ENCODE measurements around the gene PKIG.

The PKIG gene

GRCh38 chr20:44609006-44609515 is 26.7 kb downstream of the PKIG start:
- Histone ChIP-seq H3K4me1 (ENCODE audit: insufficient read depth, low read length) (peaks cover 5% of the 10 kb centered on the region), H3K27me3 (ENCODE audit: insufficient read depth, low read length) (no peaks in the 10 kb centered on the region), H3K9ac (ENCODE audit: low read depth, low read length) (no peak overlapping the region), H3K27ac (ENCODE audit: low read depth, low read length) (no peak overlapping the region), H3K4me3 (ENCODE audit: low read length) (no peak overlapping the region), H3K36me3 (ENCODE audit: insufficient read depth, low read length) (peaks cover 4% of the 10 kb centered on the region; the same call in 1 of the 2 replicates), H3K9me3 (ENCODE audit: insufficient read depth, low read depth, low read length) (0 out of 2 replicates have a peak, but pooled peaks cover 3% of the 10 kb centered on the region)
- 87% methylated on average over 9 of the region's 9 CpGs for WGBS

- WGBS: 42% methylated on average over 25 of the region's 25 CpGs
- no peak overlapping the region for H3K4me3 ChIP-seq (ENCODE audit: low read length)
These were observed 27.3 kb downstream of the PKIG start for GRCh38 chr20:44609516-44610312.

GRCh38 chr20:44610313-44610962 is 28.1 kb downstream of the PKIG start:
- H3K4me3 ChIP-seq (ENCODE audit: low read length): no peak overlapping the region
- no CpG with 5 or more reads among the region's 1 CpG for WGBS

More at GRCh38 chr20:44609516-44610312, 27.3 kb downstream of the PKIG start:
- Histone ChIP-seq H3K9me3 (ENCODE audit: insufficient read depth, low read depth, low read length) (0 out of 2 replicates have a peak, but pooled peaks cover 3% of the 10 kb centered on the region), H3K27ac (ENCODE audit: low read depth, low read length) (peak overlapping the region; percentile 34; the same call in 1 of the 2 replicates), H3K27me3 (ENCODE audit: insufficient read depth, low read length) (no peaks in the 10 kb centered on the region), H3K36me3 (ENCODE audit: insufficient read depth, low read length) (peaks cover 4% of the 10 kb centered on the region; the same call in 1 of the 2 replicates), H3K4me1 (ENCODE audit: insufficient read depth, low read length) (peaks cover 5% of the 10 kb centered on the region), H3K9ac (ENCODE audit: low read depth, low read length) (no peak overlapping the region)

GRCh38 chr20:44613575-44613974 is 31.2 kb downstream of the PKIG start:
- 95% methylated on average over 5 of the region's 5 CpGs for WGBS
- H3K36me3 ChIP-seq (ENCODE audit: insufficient read depth, low read length): peaks cover 4% of the 10 kb centered on the region; the same call in 1 of the 2 replicates
- H3K27me3 ChIP-seq (ENCODE audit: insufficient read depth, low read length): peaks cover 14% of the 10 kb centered on the region; the same call in 1 of the 2 replicates
- no peak overlapping the region for H3K4me3 ChIP-seq (ENCODE audit: low read length)
- no peak overlapping the region for H3K9ac ChIP-seq (ENCODE audit: low read depth, low read length)
- H3K27ac ChIP-seq (ENCODE audit: low read depth, low read length): no peak overlapping the region
- peaks cover 22% of the 10 kb centered on the region for H3K4me1 ChIP-seq (ENCODE audit: insufficient read depth, low read length)
- no peaks in the 10 kb centered on the region for H3K9me3 ChIP-seq (ENCODE audit: insufficient read depth, low read depth, low read length)

More at GRCh38 chr20:44610313-44610962, 28.1 kb downstream of the PKIG start:
- 0 out of 2 replicates have a peak, but pooled peaks cover 3% of the 10 kb centered on the region for H3K9me3 ChIP-seq (ENCODE audit: insufficient read depth, low read depth, low read length)
- H3K36me3 ChIP-seq (ENCODE audit: insufficient read depth, low read length): peaks cover 4% of the 10 kb centered on the region; the same call in 1 of the 2 replicates
- H3K27me3 ChIP-seq (ENCODE audit: insufficient read depth, low read length): no peaks in the 10 kb centered on the region
- H3K27ac ChIP-seq (ENCODE audit: low read depth, low read length): no peak overlapping the region
- peaks cover 9% of the 10 kb centered on the region for H3K4me1 ChIP-seq (ENCODE audit: insufficient read depth, low read length)
- H3K9ac ChIP-seq (ENCODE audit: low read depth, low read length): no peak overlapping the region

GRCh38 chr20:44614525-44614924 is 32.1 kb downstream of the PKIG start:
- Histone ChIP-seq H3K27me3 (ENCODE audit: insufficient read depth, low read length) (peaks cover 23% of the 10 kb centered on the region), H3K4me1 (ENCODE audit: insufficient read depth, low read length) (peaks cover 20% of the 10 kb centered on the region), H3K27ac (ENCODE audit: low read depth, low read length) (no peak overlapping the region), H3K36me3 (ENCODE audit: insufficient read depth, low read length) (peaks cover 12% of the 10 kb centered on the region), H3K9ac (ENCODE audit: low read depth, low read length) (no peak overlapping the region), H3K9me3 (ENCODE audit: insufficient read depth, low read depth, low read length) (no peaks in the 10 kb centered on the region), H3K4me3 (ENCODE audit: low read length) (no peak overlapping the region)
- WGBS: 93% methylated on average over 14 of the region's 14 CpGs

GRCh38 chr20:44615169-44615791 is 32.9 kb downstream of the PKIG start:
- H3K36me3 ChIP-seq (ENCODE audit: insufficient read depth, low read length): peaks cover 19% of the 10 kb centered on the region
- WGBS: 55% methylated on average over 10 of the region's 10 CpGs

GRCh38 chr20:44615876-44616603 is 33.7 kb downstream of the PKIG start:
- H3K27ac ChIP-seq (ENCODE audit: low read depth, low read length): no peak overlapping the region
- H3K36me3 ChIP-seq (ENCODE audit: insufficient read depth, low read length): peaks cover 27% of the 10 kb centered on the region
- peaks cover 36% of the 10 kb centered on the region for H3K27me3 ChIP-seq (ENCODE audit: insufficient read depth, low read length)
- H3K9ac ChIP-seq (ENCODE audit: low read depth, low read length): no peak overlapping the region
- H3K4me1 ChIP-seq (ENCODE audit: insufficient read depth, low read length): peaks cover 17% of the 10 kb centered on the region
- H3K4me3 ChIP-seq (ENCODE audit: low read length): no peak overlapping the region
- 86% methylated on average over 14 of the region's 14 CpGs for WGBS
- no peaks in the 10 kb centered on the region for H3K9me3 ChIP-seq (ENCODE audit: insufficient read depth, low read depth, low read length)

More at GRCh38 chr20:44615169-44615791, 32.9 kb downstream of the PKIG start:
- no peak overlapping the region for H3K9ac ChIP-seq (ENCODE audit: low read depth, low read length)
- H3K9me3 ChIP-seq (ENCODE audit: insufficient read depth, low read depth, low read length): no peaks in the 10 kb centered on the region
- peaks cover 17% of the 10 kb centered on the region for H3K4me1 ChIP-seq (ENCODE audit: insufficient read depth, low read length)
- peak overlapping the region; percentile 52; the same call in 1 of the 2 replicates for H3K27ac ChIP-seq (ENCODE audit: low read depth, low read length)
- peaks cover 30% of the 10 kb centered on the region for H3K27me3 ChIP-seq (ENCODE audit: insufficient read depth, low read length)
- no peak overlapping the region for H3K4me3 ChIP-seq (ENCODE audit: low read length)

GRCh38 chr20:44616604-44616964 is 34.2 kb downstream of the PKIG start:
- Histone ChIP-seq H3K4me1 (ENCODE audit: insufficient read depth, low read length) (peaks cover 17% of the 10 kb centered on the region), H3K36me3 (ENCODE audit: insufficient read depth, low read length) (peaks cover 27% of the 10 kb centered on the region), H3K4me3 (ENCODE audit: low read length) (no peak overlapping the region), H3K27me3 (ENCODE audit: insufficient read depth, low read length) (peaks cover 36% of the 10 kb centered on the region), H3K9me3 (ENCODE audit: insufficient read depth, low read depth, low read length) (no peaks in the 10 kb centered on the region), H3K27ac (ENCODE audit: low read depth, low read length) (no peak overlapping the region), H3K9ac (ENCODE audit: low read depth, low read length) (no peak overlapping the region)
- WGBS: 40% methylated on average over 14 of the region's 14 CpGs

GRCh38 chr20:44618318-44618731 is 35.9 kb downstream of the PKIG start:
- Histone ChIP-seq H3K4me3 (ENCODE audit: low read length) (no peak overlapping the region), H3K4me1 (ENCODE audit: insufficient read depth, low read length) (peaks cover 17% of the 10 kb centered on the region), H3K9ac (ENCODE audit: low read depth, low read length) (no peak overlapping the region), H3K36me3 (ENCODE audit: insufficient read depth, low read length) (peaks cover 30% of the 10 kb centered on the region), H3K27me3 (ENCODE audit: insufficient read depth, low read length) (peaks cover 36% of the 10 kb centered on the region), H3K27ac (ENCODE audit: low read depth, low read length) (no peak overlapping the region), H3K9me3 (ENCODE audit: insufficient read depth, low read depth, low read length) (no peaks in the 10 kb centered on the region)
- WGBS: 89% methylated on average over 14 of the region's 14 CpGs

GRCh38 chr20:44619294-44619693 is 36.9 kb downstream of the PKIG start:
- Histone ChIP-seq H3K4me1 (ENCODE audit: insufficient read depth, low read length) (peaks cover 17% of the 10 kb centered on the region), H3K36me3 (ENCODE audit: insufficient read depth, low read length) (peaks cover 26% of the 10 kb centered on the region), H3K27ac (ENCODE audit: low read depth, low read length) (no peak overlapping the region), H3K4me3 (ENCODE audit: low read length) (no peak overlapping the region), H3K9me3 (ENCODE audit: insufficient read depth, low read depth, low read length) (no peaks in the 10 kb centered on the region), H3K27me3 (ENCODE audit: insufficient read depth, low read length) (peaks cover 36% of the 10 kb centered on the region), H3K9ac (ENCODE audit: low read depth, low read length) (no peak overlapping the region)
- 94% methylated on average over 7 of the region's 7 CpGs for WGBS

Data from HUES64 (cell line).